ENCODE results near the gene SLC5A10.
"Not testable (repeated sequence)": the region's sequence is repeated elsewhere in the genome, so short reads cannot be mapped to it uniquely, and the experiment has no call there.

SLC5A10 gene

DNA sequence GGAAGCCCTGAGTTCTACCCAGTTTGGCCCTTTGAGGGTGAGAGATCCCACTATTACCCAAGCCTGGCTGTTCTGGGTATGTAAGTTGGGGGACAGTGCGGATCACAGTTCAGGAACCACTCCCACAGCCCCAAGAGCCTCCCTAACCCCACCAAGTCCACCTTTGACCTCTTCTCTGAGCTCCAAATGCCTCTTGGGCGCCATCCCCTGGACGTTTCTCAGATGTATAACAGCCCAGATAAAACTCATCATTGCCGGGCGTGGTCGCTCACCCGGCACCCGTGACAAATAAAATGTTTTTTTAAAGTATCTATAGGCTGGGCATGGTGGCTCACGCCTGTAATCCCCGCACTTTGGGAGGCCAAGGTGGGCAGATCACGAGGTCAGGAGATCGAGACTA lies 103.5 kb downstream of the SLC5A10 start:
- not testable (repeated sequence) for DNase-seq

DNA sequence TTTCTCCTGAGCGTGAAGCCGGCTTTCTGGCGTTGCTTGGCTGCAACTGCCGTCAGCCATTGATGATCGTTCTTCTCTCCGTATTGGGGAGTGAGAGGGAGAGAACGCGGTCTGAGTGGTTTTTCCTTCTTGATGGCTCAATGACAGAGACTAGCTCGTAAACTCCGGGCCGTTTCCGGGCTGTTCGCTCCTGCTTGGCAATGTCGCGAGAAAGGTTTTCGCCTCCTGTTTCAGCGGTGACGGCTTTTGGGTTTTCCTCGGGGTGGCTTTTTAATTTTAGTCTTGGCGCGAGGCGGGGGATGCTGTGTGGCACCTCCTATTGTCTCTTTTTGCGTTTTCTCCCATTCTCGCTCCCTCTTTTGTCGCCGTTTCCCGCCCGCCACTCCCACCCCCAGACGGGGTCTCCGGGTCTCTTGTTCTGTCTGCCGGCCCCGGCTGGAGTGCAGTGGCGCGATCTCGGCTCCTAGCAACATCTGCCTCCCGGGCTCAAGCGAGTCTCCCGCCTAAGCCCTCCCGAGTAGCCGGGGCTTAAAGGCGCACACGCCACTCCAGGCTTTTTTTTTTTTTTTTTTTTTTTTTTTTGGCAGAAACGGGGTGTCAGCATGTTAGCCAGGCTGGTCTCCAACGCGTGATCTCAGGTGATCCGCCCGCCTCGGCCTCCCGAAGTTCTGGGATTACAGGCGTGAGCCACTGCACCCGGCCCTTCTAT lies 110.2 kb downstream of the SLC5A10 start:
- DNase-seq: not testable (repeated sequence)

DNA sequence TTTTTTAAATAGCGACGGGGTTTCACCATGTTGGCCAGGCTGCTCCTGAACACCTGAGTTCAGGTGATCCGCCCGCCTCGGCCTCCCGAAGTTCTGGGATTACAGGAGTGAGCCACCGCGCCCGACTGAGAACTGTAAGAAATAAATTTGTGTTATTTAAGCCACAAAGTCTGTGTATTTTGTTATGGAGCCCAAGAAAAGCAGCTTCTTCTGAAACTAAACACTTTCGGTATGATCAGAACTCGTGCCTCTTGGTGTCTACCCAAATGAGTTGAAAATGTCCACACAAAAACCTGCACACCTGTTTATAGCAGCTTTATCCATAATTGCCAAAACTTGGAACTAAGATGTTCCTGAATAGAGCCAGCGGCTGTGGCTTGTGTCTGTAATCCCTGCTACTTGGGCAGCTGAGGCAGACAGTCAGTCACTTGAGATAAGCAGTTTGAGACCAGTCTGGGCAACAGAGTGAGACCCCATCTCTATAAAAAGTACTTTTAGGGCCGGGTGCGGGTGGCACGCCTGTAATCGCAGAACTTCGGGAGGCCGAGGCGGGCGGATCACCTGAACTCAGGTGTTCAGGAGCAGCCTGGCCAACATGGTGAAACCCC lies 110.9 kb downstream of the SLC5A10 start:
- DNase-seq: not testable (repeated sequence)

DNA sequence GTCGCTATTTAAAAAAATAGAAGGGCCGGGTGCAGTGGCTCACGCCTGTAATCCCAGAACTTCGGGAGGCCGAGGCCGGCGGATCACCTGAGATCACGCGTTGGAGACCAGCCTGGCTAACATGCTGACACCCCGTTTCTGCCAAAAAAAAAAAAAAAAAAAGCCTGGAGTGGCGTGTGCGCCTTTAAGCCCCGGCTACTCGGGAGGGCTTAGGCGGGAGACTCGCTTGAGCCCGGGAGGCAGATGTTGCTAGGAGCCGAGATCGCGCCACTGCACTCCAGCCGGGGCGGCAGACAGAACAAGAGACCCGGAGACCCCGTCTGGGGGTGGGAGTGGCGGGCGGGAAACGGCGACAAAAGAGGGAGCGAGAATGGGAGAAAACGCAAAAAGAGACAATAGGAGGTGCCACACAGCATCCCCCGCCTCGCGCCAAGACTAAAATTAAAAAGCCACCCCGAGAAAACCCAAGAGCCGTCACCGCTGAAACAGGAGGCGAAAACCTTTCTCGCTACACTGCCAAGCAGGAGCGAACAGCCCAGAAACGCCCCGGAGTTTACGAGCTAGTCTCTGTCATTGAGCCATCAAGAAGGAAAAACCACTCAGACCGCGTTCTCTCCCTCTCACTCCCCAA lies 111.5 kb downstream of the SLC5A10 start:
- DNase-seq: not testable (repeated sequence)

DNA sequence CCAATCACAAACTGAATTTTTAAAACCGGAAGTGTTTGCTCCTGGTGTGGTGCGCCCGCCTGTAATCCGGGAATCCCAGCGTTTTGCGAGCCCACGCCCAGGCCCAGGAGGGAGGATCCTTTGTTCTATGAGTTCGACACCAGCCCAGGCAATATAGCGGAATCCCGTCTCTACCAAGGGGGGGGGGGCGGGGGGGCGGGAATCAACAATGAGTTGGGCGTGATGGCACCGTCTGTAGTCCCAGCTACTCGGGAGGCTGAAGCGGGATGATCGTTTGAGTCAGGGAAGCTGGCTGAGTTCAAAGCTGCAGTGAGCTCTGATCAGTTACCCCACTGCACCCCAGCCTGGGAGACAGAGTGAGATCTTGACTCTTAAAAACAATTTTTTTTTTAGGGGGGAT lies 112.4 kb downstream of the SLC5A10 start:
- not testable (repeated sequence) for DNase-seq

DNA sequence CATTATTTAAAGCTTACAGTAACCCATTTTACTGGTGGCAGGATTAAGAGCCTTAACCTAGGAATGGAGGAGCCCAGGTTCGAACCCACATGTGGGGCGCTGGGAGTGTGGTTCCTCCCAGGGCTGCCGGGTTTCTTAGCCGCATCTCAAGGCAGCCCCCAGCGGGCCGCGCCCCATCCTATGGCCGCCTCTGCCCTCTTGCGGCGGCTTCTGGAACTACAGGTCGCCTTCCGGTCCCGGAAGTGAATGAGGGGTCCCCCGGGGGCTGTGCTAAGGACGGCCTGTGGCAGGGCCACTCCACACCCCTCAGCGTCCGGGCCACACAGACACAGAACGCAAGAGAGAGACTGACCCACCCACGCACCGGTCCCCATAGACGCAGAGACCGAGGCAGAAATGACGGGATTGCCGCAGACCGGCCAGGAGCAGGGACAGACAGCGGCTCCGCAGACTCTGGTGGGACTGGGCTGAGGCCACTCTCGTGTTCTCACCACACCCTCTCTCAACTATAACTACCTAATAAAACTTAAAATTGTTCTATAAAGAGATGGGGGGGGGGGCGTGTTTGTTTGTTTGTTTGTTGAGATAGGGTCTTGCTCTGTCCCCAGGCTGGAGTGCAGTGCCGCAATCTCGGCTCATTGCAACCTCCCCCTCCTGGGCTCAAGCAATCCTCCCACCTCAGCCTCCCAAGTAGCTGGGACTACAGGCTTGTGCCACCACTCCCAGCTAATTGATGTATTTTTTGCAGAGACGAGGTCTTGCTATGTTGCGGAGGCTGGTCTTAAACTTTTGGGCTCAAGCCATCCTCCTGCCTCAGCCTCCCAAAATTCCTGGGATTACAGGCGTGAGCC lies 118.6 kb downstream of the SLC5A10 start:
- not testable (repeated sequence) for DNase-seq
